Ecto neural progenitor cell (in vitro differentiated cells): Measurements from ENCODE around the gene FOXRED2.
"Not testable (repeated sequence)": the region's sequence is repeated elsewhere in the genome, so short reads cannot be mapped to it uniquely, and the experiment has no call there.

Experiments
- DNase-seq: peaks from one replicate; pipeline ENCODE4 v3.0.0-alpha.2; 2018; ENCODE audit warnings: low spot score

The FOXRED2 gene

DNA sequence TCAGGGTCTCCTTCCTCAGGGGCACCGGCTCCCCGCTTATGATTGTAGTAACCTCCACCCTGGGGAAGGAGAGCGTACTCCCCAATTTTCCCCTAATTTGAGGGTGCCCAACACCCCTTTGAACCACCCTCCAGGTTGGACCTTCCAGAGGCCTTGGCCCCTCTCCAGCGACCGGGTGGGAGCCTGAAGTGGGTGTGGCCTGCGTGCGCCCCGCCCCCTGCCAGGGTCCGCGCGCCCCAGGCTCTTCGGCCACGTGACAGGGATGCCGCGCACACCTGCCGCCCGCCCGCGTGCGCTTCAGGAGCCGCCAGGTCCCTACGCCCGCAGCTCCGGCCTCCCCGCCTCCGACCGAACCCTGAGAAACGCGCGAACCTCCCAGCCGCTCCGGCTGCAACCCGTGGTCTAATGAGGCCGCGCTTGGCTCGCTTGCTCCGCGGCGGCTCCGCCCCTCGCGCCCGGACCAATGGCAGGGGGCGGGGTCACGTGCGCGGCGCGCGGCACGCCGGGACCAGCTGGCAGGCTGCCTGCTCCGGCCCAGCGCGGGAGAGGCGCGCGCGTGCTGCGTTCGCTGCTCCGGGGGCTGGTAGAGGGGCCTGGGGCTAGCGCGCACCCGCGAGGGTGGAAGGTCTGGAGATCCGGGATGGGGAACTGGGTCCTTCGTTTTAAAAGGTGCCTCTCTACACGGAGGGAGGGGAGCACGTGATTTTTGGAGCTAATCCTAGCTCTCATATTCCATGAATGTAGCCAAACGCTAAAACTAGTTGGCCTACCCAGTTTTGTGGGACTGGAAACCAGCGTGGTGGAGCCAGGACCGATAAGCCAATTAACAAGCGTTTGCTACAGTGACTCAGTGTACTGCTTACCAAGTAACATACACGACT, at the start of gene FOXRED2:
TSS of gene FOXRED2 (minus strand) at position 404 of the 881 bp plus-strand sequence. CDS start 618 bp downstream, outside the sequence.
- DNase-seq: peak; percentile 91

DNA sequence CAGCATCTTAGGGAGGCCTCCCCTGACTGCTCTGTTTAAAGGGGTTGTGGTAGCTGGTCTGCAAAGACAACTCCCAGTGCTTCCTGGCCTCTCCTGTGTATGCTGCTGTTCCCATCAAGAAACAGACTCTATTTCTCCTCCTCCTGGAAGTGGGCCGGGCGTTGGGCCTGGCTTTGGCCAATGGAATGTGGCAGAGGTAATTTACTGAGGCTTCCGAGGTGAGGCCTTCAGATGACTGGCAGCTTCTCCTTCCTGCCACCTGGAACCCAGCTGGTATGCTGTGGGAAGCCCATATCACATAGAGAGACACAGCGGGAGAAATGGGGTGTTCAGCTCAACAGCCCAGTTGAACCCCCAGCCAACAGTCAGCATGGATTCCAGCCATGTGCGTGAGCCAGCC, 47.3 kb upstream of the FOXRED2 start:
- DNase-seq: no peak

- no peak for DNase-seq
These were observed 45.4 kb upstream of the FOXRED2 start for GRCh38 chr22:36552289-36552688.

DNA sequence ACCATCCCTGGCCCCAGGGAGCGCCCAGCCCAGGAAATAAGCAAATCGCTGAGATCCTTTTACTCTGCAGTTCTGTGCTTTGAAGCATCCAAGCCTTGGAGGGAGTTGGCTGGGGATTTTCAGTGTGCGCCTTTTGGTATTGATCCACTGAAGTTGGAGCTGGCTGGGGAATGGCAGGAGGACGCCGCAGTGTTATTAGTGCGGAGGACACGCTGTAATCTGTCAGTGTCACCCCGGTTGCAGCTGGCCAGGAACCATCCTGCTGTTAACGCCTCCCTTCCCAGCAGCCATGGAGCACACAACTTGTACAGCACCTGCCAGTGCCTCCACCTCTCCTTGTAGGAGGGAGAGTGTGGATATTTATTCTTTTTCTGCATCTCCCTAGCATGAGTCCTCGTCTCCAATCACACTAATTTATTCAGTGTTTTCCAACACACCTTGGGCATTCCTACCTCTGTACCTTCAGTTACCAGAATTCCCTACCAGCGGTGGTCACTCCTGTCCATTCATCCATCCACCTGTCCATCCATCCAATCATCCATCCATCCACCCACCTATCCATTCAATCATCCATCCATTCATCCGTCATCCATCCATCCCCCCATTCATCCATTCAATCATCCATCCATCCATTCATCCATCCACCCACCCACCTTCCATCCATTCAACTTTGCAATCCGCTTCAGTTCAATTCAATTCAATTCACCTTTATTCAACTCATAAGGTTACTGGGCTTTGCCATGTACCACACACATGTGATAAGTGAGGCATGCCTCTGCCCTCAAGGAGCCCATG, 44.1 kb upstream of the FOXRED2 start:
- no peak for DNase-seq

DNA sequence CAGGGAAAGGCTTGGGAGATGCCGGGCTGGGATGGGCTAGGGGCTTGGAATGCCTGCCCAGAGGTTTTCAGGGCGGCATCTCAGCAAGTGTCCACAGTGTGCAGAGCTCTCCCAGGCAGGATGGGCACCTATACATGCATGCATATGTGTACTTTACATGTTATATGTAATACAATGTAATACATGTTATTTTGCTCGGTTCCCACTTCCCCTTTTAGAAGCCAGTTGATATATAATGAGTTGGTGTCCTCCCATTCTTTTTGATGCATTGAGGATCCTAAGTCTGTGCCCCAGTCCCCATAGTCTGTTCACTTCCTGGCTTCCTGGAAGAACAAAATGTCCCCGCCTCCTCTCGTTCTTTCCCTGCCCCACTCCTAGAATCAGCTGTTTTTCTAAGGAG, 42.2 kb upstream of the FOXRED2 start:
- no peak for DNase-seq

GRCh38 chr22:36548606-36549005, 41.8 kb upstream of the FOXRED2 start:
- DNase-seq: no peak

- no peak for DNase-seq
These were observed 40.1 kb upstream of the FOXRED2 start for GRCh38 chr22:36546932-36547331.

- DNase-seq: peak; percentile 78
These were observed 39.4 kb upstream of the FOXRED2 start for GRCh38 chr22:36546092-36546804.

DNA sequence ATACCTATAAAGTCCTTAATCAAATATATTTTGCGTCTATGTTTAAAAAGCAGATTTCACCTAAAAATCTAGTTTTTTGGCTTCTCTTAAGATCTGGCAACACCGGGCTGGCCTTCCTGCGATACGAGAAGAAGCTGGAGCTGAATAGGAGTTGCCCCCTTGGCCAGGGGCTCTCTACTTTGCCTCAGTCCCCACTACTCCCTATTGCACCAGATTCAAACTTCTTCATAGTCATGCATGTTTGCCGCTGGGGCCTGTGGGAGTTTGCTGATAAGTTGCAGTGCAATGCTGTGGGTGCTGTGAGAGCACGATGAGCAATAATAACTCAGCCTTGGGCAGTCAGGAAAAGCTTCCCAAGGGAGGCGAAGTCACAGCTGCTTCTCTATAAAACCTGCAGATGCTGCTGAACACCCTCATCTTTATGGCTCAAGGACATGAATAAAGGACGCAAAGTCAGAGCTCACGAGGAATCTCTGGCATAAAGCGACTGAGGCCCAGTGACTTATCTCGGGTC, 37.3 kb upstream of the FOXRED2 start:
- no peak for DNase-seq

DNA sequence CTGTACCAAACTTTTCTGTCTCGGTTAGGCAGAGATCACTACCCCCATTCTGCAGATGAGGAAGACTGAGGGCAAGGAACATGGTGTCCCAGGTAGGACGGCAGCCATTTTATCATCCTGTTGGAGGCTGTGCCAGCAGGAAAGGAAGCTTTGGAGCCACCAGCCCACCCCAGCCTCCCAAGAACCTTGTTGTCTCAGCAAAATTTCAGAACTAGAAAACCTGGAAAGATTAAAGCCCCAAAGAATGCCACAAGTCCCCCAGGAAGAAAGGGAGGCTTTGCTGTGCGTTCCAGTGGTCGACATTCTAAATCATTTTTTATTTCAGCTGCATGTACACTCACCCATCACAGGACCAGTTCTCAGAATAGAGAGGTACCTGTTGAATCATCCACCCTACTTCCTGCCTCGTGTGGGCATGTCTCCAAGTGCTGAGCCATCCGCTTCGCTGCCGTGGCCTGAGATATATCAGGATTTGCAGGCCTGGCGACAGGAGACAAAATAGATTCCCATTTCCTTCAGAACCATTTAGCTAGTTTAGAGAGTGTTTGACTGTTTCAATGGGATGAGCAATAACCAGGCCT, 35.1 kb upstream of the FOXRED2 start:
- no peak for DNase-seq

GRCh38 chr22:36540867-36541642, 34.2 kb upstream of the FOXRED2 start:
- no peak for DNase-seq

- DNase-seq: no peak
These were observed 31.7 kb upstream of the FOXRED2 start for GRCh38 chr22:36538529-36538928.

DNA sequence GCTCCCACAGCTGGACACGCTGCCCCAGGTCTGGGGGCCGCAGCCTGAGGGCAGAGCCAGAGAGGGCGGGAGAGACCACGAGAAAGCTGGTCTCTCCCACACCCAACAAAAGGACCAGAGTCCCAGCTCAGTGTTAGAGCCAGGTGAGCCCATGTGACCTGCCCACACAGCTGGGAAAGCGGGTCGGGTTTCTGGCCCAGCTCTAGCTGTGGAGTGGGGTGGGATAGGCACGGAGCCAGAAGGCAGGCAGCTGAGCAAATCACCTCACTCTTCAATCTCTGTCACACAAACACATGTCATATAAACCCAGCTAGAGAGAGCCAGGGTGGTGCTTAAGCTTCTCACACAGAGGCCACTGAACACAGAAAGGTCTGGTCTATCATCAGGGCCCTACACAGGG, 29.9 kb upstream of the FOXRED2 start:
- DNase-seq: no peak

GRCh38 chr22:36533320-36533719, 26.5 kb upstream of the FOXRED2 start:
- not testable (repeated sequence) for DNase-seq

- DNase-seq: no peak
These were observed 25.6 kb upstream of the FOXRED2 start for GRCh38 chr22:36532466-36532865.

DNA sequence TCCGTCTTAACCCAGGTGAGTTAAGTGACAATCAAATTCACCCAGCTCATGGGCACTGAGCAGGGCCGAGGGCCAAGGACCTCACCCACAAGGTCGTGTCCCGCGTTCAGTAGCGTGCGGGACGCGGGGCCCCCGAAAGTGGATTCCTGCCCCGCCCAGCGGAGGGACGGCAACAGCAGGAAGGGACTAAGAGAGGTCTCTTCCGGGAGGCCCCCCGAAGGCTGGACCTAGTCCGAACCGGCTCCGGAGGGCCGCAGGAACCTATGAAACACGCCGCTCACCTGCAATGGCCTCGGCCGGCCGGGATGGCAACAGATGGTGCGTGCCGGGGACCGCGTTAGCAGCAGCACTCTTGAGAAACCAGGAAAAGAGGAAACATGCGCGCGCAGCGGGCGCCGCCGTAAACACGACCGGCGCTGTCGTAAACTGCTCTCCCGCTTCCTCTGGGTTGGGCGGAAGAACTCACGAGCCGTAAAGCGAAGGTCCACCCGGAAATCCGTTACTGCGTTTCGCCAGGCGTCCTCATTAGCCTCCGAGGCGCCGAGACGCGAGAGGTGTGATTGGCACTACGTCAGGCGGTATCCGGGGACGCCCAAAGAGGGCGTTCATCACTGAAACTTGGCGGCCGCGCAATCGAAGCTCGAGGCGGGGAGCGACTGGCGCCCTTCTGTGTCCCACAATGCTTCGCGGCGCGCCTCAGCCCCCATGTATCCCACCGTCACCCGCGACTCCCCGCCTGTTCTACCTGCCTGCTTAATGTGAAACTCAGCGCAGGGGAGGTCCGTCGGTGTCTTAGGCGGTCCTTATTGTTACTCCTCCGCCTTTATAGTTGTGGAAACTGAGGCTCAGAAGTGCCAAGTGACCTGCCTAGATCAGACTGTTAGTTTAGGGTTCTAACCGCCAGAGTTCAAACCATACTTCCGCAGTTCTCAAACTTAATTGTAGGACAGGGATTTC, 22.2 kb upstream of the FOXRED2 start, which contains the start of gene EIF3D:
TSS of gene EIF3D (minus strand) at position 372 of the 957 bp plus-strand sequence. CDS start 3,045 bp downstream, outside the sequence.
- peak; percentile 99 for DNase-seq

DNA sequence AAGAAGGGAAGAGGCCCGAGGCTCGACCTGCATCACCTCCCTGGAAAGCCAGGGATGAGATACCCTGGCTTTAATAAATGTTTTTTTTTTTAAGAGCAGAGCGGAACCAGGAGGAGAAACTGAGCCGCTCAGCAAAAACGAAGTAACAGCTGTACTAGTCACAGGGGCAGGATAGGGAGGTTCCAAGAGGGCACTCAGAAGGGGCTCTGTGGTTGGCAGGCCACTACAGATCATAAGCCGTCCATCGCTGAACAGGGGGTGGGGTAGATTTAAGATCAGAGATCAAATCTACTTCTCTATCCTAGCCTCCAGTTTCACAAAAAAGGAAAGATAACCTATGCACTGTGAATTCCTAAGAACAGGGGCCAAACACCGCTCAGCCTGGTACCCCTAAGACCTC, 21.5 kb upstream of the FOXRED2 start:
- no peak for DNase-seq

DNA sequence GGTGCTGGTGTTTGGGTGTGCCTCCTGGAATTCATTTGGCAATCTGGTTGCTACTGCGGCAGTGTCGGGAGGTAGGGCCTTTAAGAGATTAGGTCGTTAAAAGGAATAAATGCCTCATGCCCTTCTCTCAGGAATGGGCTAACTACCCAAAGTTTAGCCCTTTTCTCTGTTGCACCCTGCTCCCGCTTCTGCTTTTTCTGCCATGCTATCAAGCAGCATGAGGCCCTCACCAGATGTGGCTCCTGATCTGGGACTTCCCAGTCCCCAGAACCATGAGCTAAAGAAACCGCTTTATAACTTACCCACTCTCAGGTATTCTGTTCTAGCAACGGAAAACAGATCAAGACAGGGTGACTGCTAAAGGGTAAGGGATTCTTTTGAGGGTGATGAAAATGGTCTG, 15.8 kb upstream of the FOXRED2 start:
- DNase-seq: no peak

DNA sequence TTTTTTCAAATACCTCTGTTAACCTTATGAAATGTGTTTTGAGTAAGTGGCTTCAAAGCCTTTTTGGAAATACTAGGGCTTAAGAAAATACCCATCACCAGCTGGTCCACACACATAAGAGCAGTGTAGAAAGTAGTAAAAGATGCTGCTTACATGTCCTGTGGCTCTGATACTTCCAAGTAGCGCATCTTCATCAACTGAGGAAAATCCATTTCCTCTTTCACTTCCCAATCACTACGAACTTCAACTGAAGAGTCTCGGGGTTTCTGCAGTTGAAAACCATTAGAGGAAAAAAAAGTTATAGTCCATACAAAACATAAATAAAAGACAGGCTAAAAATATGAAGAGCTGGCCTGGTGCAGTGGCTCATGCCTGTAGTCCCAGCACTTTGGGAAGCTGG, 13.6 kb upstream of the FOXRED2 start:
- no peak for DNase-seq

DNA sequence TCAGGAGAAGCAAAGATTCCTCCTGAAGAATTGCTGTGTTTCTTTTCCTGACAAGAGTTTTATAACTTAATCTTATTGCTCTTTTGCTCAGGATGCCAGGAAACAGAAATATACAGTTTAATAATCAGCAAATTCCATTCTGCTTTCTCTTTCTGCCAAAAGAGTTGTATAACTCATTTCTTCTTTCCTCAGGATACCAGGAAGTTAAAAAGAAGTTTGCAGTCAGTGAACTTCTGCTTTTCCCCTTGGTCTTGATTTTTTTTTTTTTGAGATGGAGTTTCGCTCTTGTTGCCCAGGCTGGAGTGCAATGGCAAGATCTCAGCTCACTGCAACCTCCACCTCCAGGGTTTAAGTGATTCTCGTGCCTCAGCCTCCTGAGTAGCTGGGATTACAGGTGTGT, 13.1 kb upstream of the FOXRED2 start:
- DNase-seq: not testable (repeated sequence)
